Measurements from ENCODE around the gene NTPCR.

The NTPCR gene

DNA sequence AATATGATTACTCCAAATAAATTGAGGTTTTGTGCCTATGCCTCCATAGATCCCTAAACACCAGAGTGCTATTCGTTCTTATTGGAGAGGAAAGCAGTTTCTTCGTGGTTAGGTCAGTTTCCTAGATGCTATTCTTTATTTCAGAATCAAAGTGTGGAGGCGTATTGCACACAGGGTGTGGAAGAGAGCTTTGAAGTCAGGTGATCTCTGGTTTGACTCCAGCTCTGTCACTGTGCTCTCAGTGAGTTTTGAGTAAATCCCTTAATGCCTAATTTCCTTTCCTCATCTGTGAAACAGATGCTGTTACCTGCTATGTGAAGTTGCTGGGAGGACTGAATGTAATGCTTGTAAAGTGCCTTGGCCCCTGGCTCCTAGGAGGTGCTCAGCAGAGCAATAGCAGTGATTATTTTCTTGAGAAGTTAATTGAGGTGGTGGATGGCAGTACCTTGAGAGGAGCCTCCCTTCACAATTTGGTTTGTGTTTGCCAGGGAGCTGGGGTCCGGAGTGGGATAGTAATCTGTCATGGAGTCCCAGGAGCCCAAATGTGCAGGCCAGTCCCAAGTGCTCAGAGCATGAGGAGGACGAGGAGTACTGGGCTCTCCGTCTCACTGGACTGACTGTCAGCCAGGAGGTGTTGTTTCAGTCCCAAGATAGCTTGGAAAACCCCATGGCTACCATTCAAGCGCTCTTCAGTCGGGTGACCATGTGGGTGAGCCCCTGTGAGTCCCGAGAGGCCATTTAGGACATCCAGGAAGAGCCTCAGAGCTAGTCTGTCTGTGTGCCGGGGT is 14.9 kb downstream of the NTPCR start:
- DNase-seq: no peak

DNA sequence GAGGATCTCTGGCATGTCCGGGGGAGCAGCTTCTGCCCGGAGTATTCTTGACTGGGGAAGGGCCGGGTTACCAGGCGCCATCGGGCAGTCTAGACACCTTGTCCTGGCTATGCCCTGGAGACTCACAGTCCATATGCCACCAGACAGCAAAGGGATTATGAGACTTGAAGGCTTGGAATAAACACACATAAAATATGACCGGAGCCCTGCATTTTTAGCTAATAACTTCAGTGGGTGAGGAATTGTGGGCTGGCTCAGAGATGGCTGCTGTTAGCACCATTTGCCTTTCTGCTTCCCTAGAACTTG is 15.5 kb downstream of the NTPCR start:
- DNase-seq: no peak

DNA sequence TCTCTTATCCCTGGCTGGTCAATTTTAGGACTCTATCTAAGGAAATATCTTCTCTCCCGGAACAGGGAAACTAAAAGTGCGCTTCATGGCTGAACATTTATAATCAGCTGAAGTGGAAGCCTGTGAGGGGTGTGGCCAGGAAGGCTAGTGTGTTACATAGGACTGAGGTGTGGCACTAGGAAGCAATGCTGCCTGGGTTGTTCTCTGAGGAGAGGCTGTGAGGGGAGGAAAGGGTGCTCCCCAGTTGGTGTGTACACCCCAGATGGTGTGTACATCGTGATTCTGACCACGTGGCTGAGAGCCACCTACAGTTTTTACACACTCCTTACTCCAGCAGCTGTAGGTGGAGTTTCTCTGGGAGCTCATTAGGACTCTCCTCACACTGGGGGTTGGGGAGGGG is 16.3 kb downstream of the NTPCR start:
- no peak for DNase-seq

DNA sequence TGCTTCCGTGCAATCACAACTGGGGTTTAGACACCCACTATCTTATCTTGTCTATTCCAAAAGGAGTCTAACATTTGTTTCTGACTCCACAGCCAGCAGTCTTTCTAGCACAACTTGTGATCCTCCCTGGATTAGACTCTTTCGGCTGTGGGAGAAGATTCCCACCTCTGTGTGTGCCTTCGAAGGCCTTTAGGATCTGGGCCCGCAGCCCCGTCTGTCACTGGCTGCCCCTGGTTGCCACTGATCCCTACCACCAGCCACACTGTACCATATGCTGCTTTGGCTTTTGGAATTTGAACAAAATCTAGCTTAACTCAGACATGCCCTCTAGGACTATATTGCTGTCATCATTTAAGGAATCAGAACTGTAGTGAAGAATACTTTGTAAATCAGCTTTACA is 18.0 kb downstream of the NTPCR start:
- no peak for DNase-seq

DNA sequence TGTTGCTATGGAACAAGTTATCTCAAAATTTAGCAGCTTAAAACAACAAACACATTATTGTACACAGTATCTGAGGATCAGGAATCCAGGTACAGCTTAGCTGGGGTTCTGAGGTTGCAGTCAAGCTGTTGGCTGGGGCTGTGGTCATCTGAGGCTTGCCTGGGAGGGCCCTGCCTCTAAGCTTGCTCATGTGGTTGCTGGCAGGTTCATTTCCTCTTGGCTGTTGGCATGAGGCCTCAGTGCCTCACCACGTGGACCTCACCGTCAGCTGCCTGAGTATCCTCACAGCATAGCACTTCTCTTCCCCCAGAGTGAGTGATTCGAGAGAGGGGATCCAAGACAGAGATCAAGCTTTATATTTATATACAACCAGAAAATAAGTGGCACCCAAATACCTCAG is 18.6 kb downstream of the NTPCR start:
- DNase-seq: peak; percentile 49

DNA sequence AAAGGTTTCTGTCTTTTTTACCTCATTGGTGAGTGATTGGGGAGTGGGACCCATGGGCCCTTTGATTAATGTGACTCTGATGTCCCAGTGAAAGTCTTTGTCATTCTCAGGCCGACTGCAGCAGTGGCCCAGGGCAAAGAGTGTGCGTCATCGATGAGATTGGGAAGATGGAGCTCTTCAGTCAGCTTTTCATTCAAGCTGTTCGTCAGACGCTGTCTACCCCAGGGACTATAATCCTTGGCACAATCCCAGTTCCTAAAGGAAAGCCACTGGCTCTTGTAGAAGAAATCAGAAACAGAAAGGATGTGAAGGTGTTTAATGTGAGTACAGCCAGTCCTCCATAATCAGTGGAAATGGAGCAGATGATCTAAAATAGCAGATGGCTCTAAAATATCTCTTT is 19.4 kb downstream of the NTPCR start:
- no peak for DNase-seq

DNA sequence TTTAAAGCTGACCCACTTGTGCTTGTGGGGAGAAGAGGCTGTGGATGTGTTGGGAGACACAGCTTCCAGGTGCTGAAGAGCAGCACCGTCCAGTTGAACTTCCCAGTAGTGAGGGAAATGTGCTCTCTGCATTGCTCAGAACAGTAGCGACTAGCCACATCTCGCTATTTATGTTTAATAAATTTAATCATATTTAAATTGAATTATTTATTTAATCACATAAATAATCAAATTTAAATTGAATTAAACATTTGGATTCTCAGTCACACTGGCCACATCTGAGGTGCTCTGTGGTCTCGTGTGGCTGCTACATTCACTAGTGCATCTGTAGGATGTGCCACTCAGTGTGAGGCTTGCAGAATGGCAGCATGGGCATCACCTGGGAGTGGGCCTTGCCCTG is 20.1 kb downstream of the NTPCR start:
- no peak for DNase-seq

DNA sequence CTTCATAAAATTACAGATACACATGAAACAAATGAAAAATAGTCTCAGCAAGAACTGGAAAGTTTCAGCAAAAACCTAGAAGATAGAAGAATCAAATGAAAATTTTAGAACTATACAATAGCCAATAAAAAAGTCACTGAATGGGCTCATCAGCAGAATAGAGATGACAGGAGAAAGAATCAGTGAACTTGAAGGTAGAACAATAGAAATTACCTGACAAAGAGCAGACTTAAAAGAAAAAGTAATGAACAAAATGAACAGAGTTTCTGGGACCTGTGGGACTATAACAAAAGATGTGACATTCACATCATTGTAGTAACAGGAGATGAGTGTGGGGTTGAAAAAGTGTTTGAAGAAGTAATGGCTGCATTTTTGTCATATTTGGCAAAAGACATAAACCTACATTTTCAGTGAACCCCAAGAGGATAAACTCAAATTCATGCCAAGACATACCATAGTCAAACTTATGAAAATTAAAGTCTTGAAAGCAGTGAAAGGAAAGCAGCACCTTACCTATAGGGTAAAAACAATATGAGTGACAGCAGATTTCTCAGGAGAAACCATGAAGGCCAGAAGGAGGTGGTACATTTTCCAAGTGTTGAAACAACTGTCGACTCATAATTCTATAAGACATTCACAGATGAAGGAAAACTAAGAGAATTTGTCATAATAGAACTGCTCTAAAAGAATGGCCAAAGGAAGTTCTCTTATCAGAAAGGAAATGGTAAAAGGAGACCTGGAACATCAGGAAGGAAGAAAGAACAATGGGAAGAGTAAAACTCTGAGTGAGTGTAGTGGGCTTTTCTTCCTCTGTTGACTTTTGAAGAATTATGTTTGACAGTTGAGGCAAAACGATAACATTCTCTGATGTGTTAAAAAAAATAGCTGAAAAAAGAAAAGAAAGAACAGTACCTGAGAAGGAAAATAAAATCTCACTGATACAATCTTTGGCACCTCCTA is 23.5 kb downstream of the NTPCR start:
- DNase-seq: no peak

DNA sequence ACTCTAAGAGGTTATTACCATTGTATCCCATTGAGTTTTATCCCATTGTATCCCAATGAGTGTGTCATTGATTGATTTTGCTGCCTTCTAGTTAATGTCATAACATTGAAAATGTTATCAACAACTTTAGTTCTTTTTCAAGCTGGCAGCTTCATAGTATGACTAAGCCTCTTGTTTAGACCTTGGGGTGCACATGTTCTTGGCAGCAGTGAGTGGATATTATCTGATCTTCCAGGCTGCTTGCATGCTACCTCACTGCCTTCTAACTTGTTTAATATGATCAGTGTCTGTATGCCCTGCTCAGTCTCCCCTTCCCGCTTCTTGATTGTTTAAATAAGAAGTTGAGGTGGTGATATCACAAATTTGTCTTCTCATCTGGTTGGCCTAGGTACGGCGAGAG is 24.6 kb downstream of the NTPCR start:
- no peak for DNase-seq

DNA sequence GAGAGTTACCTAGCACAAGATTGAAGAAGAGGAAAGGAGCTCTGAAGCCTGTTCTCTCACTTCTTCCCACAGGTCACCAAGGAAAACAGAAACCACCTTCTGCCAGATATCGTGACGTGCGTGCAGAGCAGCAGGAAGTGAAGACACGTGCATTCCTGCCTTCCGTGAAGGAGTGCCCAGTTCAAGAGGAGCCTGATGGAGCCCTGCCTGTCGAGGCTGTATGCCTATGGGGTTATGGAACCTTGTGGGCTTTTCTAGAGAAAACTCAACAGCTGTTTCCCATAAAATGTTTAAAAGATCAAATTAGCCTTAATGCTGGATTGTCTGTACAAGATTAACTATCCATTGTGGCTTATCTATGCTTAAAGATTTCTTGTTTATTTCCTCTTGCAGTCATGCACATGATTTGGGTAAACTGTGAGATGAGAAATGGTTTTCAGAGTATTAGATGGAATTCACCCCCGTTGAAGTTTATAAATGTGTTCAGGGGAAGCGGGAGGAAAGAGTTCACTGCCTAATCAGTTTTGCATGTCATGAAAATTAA is 27.8 kb downstream of the NTPCR start:
- DNase-seq: no peak

DNA sequence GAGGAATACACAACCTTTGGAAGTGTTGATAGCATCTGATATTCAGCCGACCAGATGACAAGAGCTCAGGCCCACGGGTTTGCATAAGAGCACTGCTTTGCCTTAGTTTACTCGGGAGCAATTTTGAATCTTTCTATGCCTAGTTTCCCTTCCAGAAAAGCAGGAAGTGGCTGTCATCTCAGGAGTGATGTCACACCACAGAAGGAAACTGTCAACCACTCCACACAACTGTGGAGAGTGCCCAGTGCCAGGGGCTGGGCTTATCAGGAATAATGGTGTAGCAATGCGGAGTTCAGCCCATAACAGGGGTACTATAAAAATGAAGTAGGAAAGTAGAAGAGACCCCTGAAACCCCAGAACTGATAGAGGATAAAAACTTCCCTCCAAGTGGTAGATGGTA is 28.4 kb downstream of the NTPCR start:
- DNase-seq: no peak

DNA sequence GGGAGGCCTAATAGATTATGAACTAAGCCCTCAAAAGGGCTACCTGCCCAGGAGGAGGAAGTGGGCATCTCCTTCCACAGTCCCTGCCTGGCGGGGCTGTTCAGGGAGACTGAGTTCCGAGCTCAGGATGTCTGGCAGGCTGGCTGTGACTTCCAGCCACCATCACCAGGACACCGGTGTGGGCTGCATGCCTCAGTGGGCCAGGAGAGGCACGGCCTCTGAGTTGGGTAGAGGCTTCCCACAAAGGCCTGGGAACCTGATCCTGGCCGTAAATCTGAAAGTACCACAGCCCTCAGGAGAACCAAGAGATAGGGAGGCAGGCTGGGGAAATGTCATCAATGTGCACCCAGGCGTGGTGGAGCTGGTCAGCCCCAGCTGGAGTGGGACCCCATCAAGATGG is 29.1 kb downstream of the NTPCR start:
- no peak for DNase-seq

DNA sequence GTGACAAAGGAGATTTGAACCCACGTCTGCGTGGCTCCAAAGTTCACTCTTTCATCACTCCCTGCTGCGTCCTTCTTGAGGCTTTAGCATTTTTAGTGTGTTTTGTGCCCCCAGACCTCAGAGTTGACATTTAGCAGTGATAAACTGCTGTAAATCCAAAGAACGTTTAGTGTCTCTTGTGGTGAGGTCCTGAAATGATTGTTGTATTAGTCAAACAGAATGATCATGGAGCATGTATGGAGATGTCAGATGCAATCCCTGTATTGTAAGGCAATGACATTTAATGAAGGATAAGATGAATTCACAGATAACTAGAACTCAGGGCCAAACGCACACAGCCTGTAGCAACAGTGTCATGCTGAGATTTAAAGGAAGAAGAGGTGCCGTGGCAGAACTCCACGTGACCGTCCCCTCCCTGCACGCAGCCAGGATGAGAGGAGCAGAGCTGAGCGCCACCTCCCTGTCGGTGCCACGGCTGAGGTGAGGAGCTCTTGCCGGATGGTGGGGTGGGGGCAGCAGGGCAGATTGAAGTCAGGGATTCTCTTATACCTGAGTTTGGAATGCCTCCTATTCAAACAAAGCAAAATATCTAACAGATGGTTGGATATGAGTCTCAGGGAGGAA is 30.1 kb downstream of the NTPCR start:
- DNase-seq: no peak

DNA sequence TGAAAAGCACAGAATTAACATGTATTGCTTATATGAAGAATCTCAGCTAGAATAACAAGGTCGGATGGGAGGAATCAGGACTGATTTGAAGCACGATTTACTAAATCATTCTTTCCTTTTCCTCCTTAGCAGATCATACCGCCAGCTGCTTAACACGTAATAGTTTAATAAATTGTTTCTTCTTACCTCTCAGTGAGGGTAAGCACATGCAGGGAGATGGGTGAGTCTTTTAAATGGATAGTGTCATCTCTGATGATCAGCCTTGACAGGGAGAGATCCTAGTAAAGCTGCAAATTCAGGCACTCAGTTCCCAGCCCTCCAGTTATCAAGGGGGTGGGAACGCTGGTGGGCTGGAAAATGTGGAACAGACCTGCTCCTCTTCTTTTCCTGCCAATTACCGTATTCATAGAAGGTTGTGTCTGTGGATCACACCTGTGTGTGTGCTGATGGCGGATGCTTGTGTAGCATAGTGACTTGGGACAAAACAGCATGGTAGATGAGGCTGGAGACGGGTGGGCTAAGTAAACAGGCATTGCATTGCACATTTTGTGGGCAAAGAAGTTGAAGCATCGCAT is 30.7 kb downstream of the NTPCR start:
- no peak for DNase-seq

DNA sequence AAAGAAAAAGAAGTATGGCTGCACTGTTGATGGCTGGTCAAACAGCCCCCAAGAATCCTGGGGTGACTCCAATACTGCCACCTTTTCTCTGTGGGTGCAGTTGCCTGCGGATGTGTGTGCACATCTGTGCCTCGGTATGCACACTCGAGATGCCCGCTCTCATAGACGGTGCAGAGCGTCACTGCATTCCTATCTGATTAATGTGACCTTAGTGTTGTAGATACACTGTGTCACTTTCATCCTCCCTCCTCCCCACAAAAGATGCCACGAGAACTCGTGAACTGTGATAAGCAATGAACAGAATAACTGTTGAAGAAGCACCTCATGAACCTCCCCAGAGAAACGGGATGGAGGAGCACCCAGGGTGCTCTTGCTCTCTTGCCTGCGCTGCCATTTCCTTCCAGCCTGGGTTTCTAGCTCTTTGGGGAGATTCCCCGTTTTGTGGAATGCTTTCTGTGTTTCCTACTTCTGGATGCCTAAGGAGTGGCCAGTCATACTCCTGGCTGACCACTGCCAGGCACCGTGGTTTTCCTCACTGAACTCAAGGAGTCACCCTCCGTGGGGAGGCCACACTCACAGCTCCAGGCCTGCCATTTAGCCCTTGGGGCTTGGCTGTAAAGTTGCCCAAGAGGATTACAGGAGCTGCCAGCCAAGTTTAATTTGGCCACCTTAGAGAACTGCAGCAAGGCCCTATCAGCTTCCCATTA is 32.0 kb downstream of the NTPCR start:
- no peak for DNase-seq

DNA sequence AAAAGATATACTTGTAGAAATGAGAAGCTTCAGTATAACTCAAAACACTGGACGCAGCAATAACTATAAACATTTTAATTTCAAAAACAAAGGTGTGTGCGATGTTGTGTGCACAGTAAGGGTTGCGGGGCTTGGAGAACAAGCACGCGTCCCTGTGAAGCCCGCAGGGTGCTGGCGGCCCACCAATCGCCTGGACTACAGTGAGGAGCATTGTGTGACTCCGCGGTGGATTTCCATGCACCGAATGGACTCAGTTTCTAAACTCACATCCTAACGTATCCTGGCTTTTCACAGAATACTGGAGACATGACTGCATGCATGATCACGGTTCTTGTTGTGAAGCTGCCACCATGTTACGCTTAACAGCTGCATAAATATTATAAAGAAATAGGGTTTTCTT is 33.0 kb downstream of the NTPCR start:
- DNase-seq: no peak

DNA sequence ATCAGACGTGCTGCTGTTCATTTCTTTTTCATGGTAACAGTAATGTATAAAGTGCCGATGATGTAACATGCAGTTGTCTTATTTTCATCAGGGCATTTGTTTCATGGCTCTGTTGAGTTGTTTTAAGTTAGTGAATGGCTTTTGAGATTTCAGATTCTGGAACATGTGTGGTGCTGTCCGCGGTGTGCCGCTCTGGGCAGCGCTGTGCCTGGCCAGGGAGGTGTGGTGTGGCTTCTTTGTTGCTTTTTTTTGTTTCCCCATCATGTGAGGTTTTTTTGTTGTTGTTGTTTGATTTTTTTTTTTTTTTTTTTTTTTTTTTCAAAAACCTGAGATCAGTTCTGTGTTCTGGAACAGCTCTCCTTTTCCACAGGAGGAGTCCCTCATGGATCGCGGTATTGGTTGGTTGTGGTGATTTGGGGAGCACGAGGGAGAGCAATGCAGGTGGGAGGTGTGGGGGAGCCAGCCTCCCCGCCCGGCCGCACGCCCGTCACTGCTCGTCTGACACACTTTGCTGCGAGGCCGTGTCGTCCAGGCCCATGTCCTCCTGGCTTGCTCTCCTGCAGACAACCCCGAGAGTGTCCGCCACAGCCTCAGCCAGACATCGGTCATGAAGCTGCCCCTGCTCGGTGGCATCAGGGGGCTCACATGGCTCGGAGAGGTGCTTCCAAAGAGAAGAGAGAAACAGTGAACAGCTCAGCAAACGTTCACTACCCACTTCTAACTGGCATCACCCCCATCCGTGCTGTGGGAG is 33.6 kb downstream of the NTPCR start:
- DNase-seq: no peak

DNA sequence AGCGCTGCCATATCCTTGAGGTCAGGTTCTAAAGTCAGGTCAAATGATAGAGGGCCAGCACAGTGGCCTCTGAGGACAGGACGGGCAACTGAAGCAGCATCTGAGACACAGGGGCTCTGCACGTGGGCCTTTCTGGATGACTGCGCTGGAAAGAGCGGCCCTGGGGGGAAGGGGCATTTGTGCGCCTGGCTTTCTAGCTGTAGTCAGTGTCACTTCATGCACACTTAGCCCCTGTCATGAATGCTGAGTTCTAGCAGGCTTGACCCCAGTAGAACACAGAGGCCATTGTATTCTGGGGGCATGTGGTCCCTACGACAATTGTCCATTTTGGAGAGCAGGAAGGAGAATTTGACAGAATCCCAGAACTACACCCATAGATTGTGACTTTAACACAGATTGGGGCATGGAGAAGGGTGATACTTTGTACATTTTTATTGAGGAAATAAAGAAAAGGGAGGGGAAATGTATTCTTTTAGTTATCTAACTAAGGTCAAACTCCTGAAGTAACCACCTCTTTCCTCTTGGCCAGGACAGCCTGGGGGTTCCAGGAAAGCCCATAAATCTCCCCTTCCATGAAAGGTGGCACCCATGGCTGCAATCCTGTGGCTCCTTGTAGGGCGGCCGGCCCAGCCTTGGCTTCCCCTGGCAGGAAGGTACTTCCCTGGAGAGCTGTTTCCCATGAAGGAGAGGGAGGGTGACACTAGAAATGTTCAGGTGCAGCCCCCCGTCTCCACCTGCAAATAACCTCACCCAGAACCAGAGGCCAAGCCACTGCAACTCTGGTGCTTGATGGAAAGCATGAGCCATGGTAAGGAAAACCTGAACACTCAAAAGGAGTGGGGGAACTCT is 34.4 kb downstream of the NTPCR start:
- DNase-seq: no peak

DNA sequence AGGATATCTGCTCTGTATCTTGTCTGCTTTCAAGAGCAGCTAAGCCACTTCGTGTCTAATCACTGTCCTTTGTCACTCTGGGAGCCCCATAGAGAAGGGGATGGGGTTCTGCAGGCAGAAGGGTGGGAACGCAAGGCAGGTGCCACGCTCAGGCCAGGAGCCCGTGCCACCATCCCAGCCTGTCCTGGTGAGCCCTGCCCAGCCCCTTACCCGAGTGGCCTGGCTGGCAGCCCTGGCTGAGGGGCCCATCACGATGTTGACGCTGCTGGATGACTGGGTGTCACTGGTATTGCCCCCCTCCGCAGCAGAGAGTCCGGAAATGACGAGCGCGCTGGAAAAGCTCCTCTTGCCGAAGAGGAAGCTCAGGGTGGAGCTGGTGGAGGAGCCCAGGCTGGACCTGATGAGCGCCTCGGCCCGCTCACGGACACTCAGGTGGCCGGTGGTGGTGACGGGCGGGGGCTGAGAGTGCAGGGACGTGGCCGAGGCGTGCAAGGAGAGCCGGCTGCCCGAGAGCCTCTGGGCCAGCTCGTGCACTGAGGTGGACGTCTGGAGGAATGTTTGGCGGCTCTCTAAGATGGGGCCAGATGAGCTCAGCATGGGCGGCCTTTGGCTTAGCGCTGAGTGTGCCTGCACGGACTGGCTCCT is 35.6 kb downstream of the NTPCR start:
- DNase-seq: no peak

DNA sequence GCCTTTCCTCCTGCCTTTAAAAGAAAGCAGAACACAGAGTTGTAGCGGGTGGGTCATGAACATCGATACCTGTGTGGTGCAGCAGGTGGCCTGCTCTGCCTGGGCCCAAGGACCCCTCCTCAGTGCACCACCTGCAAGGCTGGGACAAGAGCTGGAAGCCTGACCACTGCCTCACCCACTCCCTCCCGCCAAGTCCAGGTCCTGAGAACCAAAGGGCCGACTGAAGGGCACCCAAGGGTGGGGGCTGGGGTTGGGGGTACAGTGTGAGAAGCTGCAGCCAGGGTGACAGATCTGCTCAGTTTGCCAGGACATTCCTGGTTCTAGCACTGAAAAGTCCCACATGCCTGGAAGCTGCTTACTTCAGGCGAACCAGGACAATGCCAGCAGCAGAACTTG is 36.1 kb downstream of the NTPCR start:
- DNase-seq: no peak
